ENCODE measurements around the gene NTPCR. TPM values are rescaled to one million over a fixed set of nuclear protein-coding genes. Genes with fewer than 3 reads are reported as not detected.

The NTPCR gene
- total and polyA plus RNA-seq, 2 donors from 2014 or later, result 40.2 to 95.7 TPM

DNA sequence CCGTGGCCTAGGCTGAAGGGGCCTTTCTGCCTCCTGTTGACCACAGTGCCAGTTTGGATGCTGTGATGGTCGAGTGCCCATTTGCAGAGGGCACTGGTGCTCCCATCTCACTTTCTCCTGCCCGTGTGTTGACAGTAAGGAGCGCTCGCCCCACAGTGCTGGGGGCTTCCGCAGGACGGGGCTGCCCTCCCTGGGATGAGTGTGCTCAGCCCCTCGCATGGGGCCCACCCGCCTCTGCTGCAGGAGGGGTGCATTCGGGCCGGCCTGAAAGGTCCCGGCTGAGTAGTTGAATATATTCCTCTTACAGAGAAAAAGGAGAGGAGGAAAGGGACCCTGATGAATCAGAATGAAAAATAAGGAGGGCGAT is 37.3 kb downstream of the NTPCR start:
- Histone ChIP-seq H3K4me3 (ENCODE audit: low read length in 3 of 3) (no peak overlapping the region), H3K9me3 (ENCODE audit: control insufficient read depth in 2 of 3, insufficient read depth in 1 of 3, low read length in 3 of 3) (no peaks in the 10 kb centered on the region), H3K36me3 (ENCODE audit: control insufficient read depth in 2 of 3, insufficient read depth in 3 of 3, low read length in 3 of 3) (no peaks in the 10 kb centered on the region), H3K27ac (ENCODE audit: low read depth in 2 of 2, low read length in 2 of 2) (no peak overlapping the region), H3K27me3 (ENCODE audit: control insufficient read depth, insufficient read depth, low read length) (no peaks in the 10 kb centered on the region), H3K9ac (ENCODE audit: low read length in 3 of 3) (no peak overlapping the region), H3K4me1 (ENCODE audit: control insufficient read depth in 2 of 3, insufficient read depth in 2 of 3, low read depth in 1 of 3, low read length in 3 of 3) (no peaks in the 10 kb centered on the region)
- DNase-seq (no peak), FAIRE-seq (no peak)
- TF ChIP-seq, protein P1, sequence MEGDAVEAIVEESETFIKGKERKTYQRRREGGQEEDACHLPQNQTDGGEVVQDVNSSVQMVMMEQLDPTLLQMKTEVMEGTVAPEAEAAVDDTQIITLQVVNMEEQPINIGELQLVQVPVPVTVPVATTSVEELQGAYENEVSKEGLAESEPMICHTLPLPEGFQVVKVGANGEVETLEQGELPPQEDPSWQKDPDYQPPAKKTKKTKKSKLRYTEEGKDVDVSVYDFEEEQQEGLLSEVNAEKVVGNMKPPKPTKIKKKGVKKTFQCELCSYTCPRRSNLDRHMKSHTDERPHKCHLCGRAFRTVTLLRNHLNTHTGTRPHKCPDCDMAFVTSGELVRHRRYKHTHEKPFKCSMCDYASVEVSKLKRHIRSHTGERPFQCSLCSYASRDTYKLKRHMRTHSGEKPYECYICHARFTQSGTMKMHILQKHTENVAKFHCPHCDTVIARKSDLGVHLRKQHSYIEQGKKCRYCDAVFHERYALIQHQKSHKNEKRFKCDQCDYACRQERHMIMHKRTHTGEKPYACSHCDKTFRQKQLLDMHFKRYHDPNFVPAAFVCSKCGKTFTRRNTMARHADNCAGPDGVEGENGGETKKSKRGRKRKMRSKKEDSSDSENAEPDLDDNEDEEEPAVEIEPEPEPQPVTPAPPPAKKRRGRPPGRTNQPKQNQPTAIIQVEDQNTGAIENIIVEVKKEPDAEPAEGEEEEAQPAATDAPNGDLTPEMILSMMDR (IDR thresholded peaks at IDR 0.05; ENCODE audit: borderline replicate concordance, extremely low read depth, insufficient read depth), result no peak
- intact Hi-C loops (cut with DNase I), result no loop called here

DNA sequence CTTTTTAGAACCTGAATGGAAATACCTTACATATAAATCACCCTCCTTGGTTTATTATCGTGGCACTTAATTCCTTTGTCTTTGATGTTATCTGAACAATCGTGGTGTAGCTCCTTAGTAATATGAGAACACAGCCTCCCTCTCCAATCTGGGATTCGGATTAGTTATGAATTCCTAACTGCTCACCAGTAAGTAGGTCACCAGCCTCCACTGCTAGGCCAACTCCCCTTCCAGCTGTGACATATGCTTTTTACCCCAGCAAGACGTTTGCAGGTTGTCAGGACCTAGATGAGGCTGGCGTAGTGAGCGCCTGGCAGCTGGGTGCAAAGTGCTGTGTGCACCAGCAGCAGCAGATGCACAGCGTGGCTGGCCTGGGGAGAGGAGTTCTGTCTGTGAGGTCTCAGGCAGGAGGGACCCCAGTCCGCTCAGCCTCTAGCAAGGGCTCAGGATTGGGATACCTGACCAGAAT is 38.2 kb downstream of the NTPCR start:
- Histone ChIP-seq H3K4me3 (ENCODE audit: low read length in 3 of 3) (no peak overlapping the region), H3K36me3 (ENCODE audit: control insufficient read depth in 2 of 3, insufficient read depth in 3 of 3, low read length in 3 of 3) (no peaks in the 10 kb centered on the region), H3K9ac (ENCODE audit: low read length in 3 of 3) (no peak overlapping the region), H3K27ac (ENCODE audit: low read depth in 2 of 2, low read length in 2 of 2) (no peak overlapping the region), H3K27me3 (ENCODE audit: control insufficient read depth, insufficient read depth, low read length) (no peaks in the 10 kb centered on the region), H3K4me1 (ENCODE audit: control insufficient read depth in 2 of 3, insufficient read depth in 2 of 3, low read depth in 1 of 3, low read length in 3 of 3) (no peaks in the 10 kb centered on the region), H3K9me3 (ENCODE audit: control insufficient read depth in 2 of 3, insufficient read depth in 1 of 3, low read length in 3 of 3) (no peaks in the 10 kb centered on the region)
- no peak for FAIRE-seq
- TF ChIP-seq, protein P1 (IDR thresholded peaks at IDR 0.05; ENCODE audit: borderline replicate concordance, extremely low read depth, insufficient read depth), result no peak
- intact Hi-C loops (cut with DNase I), result no loop called here
- peak in 3 of 5 donors; percentile 20 to 67 (median 54) for DNase-seq

DNA sequence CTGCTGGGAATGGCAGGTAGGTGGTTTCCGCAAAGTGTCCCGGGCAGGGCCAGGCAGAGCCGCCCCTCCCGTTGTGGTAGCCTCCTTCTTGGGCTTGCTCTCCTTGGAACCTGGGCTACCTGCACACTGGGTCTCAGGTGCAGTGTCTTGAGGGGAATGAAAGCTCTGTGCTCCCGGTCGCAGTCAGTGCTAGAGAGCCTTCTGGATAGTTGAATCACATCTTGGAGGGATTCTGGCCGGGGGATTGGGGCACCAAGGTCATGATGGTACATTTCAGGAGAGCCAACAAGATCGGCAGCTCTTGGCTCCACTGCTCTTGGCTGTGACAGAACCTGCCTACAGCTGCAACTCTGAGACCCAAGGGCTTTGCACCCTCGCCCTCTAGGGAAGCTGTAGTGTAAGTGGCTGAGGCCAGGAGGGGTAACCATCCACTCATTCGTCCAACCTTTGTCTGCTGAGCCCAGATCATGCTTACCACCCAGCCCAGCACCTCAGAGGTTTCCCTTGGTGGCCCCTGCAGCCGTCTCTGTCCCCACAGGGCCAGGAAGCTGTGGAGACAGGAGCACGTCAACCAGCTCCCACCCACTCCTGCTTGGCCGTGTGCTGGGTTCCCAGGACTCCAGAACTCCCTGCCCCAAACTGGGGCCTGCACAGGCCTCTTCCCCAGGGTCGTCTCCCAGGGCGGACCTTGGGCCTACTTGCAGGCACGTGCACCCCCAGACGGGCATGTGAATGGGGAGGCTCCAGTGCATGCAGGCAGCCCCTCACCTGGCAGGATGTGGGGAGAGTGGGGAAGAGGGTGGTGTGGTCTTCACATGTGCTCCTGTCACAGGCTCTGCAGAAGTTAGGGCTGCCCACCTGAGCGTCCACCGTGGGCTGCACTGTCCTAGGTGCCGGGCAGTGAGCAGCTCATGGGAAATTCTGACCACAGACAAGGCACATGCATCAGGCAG is 40.0 kb downstream of the NTPCR start:
- no peak for FAIRE-seq
- H3K9me3 ChIP-seq (ENCODE audit: control insufficient read depth in 2 of 3, insufficient read depth in 1 of 3, low read length in 3 of 3), result no peaks in the 10 kb centered on the region
- intact Hi-C loops (cut with DNase I), result no loop called here
- no peak overlapping the region for H3K4me3 ChIP-seq (ENCODE audit: low read length in 3 of 3)
- no peaks in the 10 kb centered on the region for H3K4me1 ChIP-seq (ENCODE audit: control insufficient read depth in 2 of 3, insufficient read depth in 2 of 3, low read depth in 1 of 3, low read length in 3 of 3)
- no peak for DNase-seq
- H3K36me3 ChIP-seq (ENCODE audit: control insufficient read depth in 2 of 3, insufficient read depth in 3 of 3, low read length in 3 of 3), result no peaks in the 10 kb centered on the region
- H3K27ac ChIP-seq (ENCODE audit: low read depth in 2 of 2, low read length in 2 of 2), result no peak overlapping the region
- no peak overlapping the region for H3K9ac ChIP-seq (ENCODE audit: low read length in 3 of 3)
- TF ChIP-seq, protein P1 (IDR thresholded peaks at IDR 0.05; ENCODE audit: borderline replicate concordance, extremely low read depth, insufficient read depth), result no peak
- H3K27me3 ChIP-seq (ENCODE audit: control insufficient read depth, insufficient read depth, low read length), result no peaks in the 10 kb centered on the region
